ENCODE measurements around the gene HCRT. TPM values are rescaled to one million over a fixed set of nuclear protein-coding genes. Genes with fewer than 3 reads are reported as not detected.

The HCRT gene
- total RNA-seq, 3 donors from 2014 or later: not detected

DNA sequence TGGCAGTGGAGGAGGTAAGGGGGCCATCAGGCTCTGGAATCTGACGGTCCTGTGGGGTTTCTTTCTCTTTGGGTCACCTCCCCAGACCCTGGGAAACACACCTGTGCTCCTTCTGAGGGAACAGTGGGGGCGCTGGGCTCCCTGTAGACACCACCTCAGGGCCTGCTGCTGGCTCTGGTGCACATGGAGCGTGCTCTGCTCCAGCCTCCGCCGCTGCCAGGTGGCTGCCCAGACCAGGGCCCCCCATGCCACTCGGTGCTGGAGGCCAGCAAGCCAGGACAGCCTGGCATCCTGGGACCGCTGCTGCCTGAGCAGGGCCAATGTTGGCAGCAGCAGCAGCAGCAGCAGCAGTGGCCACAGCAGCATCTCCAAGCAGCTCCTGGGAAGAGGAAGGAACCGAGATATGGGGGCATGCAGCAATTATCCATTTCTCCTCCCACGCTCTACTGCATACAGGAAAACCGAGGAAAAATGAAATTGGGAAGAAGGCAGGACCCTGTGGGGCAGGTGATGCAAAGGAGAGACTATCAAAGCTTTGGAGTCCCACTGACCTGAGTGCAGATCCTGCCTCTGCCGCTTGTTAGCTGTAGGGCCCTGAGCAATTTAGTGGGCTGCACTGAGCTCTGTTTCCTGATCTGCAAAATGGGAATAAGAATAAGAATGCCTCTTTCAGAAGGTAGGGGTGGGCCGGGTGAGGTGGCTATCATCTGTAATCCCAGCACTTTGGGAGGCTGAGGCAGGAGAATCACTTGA is 8.1 kb upstream of the HCRT start:
- H3K4me3 ChIP-seq: no peak overlapping the region
- intact Hi-C loops (cut with DNase I, micrococcal nuclease): no loop called here
- ATAC-seq (no peak), DNase-seq (no peak)
- TF ChIP-seq, protein P1, sequence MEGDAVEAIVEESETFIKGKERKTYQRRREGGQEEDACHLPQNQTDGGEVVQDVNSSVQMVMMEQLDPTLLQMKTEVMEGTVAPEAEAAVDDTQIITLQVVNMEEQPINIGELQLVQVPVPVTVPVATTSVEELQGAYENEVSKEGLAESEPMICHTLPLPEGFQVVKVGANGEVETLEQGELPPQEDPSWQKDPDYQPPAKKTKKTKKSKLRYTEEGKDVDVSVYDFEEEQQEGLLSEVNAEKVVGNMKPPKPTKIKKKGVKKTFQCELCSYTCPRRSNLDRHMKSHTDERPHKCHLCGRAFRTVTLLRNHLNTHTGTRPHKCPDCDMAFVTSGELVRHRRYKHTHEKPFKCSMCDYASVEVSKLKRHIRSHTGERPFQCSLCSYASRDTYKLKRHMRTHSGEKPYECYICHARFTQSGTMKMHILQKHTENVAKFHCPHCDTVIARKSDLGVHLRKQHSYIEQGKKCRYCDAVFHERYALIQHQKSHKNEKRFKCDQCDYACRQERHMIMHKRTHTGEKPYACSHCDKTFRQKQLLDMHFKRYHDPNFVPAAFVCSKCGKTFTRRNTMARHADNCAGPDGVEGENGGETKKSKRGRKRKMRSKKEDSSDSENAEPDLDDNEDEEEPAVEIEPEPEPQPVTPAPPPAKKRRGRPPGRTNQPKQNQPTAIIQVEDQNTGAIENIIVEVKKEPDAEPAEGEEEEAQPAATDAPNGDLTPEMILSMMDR (IDR thresholded peaks at IDR 0.05): no peak
- peaks cover 3% of the 10 kb centered on the region for H3K4me1 ChIP-seq (ENCODE audit: low read depth)
- H3K9me3 ChIP-seq: no peaks in the 10 kb centered on the region
- H3K36me3 ChIP-seq (ENCODE audit: low read depth): no peaks in the 10 kb centered on the region

DNA sequence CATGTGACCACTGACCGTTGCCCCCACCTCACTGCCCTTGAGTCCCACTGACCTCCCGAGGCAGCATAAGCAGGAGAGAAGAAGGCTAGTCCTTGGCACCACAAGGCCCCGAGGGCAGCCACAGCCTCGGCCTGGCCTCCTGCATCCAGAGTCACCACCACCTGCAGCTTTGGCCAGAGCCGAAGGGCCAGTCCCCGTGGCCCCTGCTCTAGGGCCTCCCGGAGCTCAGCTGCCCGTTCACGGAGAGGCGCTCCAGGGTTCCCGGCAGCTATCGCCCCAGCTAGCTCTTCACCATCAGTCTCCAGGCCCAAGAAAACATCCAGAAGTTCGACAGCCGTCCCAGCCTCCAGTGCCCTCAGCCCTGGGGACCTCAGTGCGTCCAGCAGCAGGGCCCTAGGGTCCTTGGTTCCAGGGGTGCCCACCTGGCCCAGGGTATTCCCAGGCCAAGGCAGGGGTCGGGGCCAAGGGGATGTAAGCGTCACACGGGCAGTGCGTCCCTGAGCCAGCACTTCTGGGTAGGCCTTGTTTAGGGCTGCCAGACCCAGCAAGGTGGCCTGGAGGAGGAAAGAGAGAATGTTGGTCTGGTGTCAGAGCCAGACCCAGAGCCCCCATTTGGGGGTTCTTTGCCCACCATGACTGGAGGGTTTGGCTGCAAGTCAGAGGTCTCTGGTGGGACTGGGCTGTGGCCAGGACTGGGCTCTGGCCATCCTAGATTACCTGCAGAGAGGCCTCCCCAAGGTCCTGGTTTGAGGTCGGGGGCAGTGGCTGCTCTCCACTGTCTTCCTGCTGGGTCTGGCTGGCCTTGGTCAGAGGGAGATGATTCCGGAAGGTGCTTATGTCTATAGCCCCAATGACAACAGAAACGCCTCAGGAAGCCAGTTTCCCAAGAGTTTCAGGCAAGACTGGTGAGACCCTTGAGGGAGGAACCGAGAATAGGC is 7.2 kb upstream of the HCRT start:
- no peak for ATAC-seq
- TF ChIP-seq, protein P1 (IDR thresholded peaks at IDR 0.05): no peak
- intact Hi-C loops (cut with DNase I, micrococcal nuclease): no loop called here
- H3K36me3 ChIP-seq (ENCODE audit: low read depth): no peaks in the 10 kb centered on the region
- no peaks in the 10 kb centered on the region for H3K9me3 ChIP-seq
- peaks cover 3% of the 10 kb centered on the region for H3K4me1 ChIP-seq (ENCODE audit: low read depth)
- no peak overlapping the region for H3K4me3 ChIP-seq
- DNase-seq: no peak

DNA sequence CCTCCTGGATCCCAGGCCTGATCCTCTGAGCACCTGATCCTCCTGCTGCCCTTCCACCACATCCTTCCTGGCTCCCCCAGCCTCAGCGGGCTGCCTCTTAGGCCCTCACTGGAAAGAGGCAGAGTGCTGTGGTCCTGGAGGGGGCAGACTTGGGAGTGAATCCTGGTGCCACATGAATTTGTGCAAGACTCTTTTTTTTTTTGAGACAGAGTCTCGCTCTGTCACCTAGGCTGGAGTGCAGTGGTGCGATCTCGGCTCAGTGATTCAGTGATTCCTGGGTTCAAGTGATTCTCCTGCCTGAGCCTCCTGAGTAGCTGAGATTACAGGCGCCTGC is 6.0 kb upstream of the HCRT start:
- ATAC-seq (no peak), DNase-seq (no peak)
- no peak overlapping the region for H3K4me3 ChIP-seq
- intact Hi-C loops (cut with DNase I, micrococcal nuclease): no loop called here
- H3K4me1 ChIP-seq (ENCODE audit: low read depth): peaks cover 3% of the 10 kb centered on the region
- TF ChIP-seq, protein P1 (IDR thresholded peaks at IDR 0.05): no peak
- H3K9me3 ChIP-seq: no peaks in the 10 kb centered on the region
- no peaks in the 10 kb centered on the region for H3K36me3 ChIP-seq (ENCODE audit: low read depth)

DNA sequence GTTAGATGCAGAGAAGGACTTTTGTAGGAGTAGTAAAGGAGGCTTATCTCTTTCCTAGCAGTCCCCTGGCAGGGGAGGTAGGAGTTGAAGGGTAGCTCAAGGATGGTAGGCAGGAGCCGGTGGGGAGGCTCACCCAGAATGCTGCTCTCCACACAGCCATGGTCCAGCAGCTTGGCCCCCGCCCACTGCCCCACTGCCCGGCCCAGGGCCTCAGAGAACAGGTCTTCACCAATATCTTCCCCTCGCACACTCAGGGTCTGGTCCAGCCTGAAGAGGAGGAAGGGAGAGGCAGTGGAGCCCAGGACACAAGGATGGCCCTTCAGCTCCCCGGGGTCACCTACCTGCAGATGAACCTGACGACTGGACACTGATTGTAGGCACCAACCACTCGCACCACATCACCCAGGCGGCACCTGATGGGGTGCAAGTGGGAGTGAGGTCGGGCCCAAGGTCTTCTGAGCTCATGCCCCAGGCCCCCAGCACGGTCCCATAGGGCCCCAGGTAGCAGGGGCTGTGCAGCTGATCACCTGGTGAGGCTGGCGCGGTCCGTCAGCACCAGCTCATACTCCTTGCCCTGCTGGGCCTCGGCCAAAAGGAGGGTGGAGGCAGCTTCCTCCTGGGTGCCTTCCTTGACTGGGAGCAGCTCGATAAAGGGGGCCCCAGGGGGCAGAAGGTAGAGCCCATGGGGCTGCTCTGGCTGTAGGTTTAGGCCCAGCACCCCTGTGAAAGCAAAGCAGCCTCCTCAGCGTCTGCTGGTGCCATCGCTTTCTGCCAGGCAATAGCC is 5.4 kb upstream of the HCRT start:
- TF ChIP-seq, protein P1 (IDR thresholded peaks at IDR 0.05): no peak
- H3K36me3 ChIP-seq (ENCODE audit: low read depth): no peaks in the 10 kb centered on the region
- intact Hi-C loops (cut with DNase I, micrococcal nuclease): no loop called here
- H3K4me3 ChIP-seq: no peak overlapping the region
- H3K9me3 ChIP-seq: no peaks in the 10 kb centered on the region
- ATAC-seq (no peak), DNase-seq (no peak)
- H3K4me1 ChIP-seq (ENCODE audit: low read depth): peaks cover 3% of the 10 kb centered on the region

DNA sequence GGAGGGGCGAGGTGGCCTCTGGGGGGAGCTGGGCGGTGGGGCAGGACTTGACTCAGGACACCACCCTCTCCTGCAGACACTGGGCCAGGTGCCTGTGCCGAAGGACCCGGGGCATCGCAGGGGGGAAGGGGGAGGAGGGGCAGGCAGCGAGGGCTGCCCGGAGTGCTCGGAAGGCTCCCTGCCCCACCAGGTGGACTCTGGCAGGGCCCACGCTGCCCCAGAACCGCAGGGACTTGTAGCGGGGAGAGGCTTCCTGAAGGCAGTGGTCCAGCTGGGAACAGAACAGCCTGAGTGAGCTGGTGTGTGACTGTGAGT is 4.4 kb upstream of the HCRT start:
- Histone ChIP-seq H3K36me3 (ENCODE audit: low read depth) (no peaks in the 10 kb centered on the region), H3K4me3 (no peak overlapping the region), H3K9me3 (no peaks in the 10 kb centered on the region), H3K4me1 (ENCODE audit: low read depth) (peaks cover 6% of the 10 kb centered on the region)
- DNase-seq (no peak), ATAC-seq (no peak)
- intact Hi-C loops (cut with DNase I, micrococcal nuclease): no loop called here
- TF ChIP-seq, protein P1 (IDR thresholded peaks at IDR 0.05): no peak
